ENCODE results near the gene LRRC10B.
A peak's percentile ranks its signal among the peaks of the same experiment; 100 is the strongest.

The LRRC10B gene

GRCh38 chr11:61539831-61540357 is 31.3 kb downstream of the LRRC10B start:
- TF ChIP-seq SIN3A (IDR thresholded peaks at IDR 0.05; ENCODE audit: borderline replicate concordance, insufficient read depth, low read length) (no peak), FOXP2 (optimal IDR thresholded peaks at IDR 0.05; ENCODE audit: borderline replicate concordance, extremely low read depth, extremely low read length, insufficient read depth) (no peak), REST (IDR thresholded peaks at IDR 0.05; ENCODE audit: insufficient read depth in 1 of 2, low read depth in 2 of 2, low read length in 2 of 2) (no peak), POLR2AphosphoS5 (IDR thresholded peaks at IDR 0.05; ENCODE audit: low read depth, low read length) (no peak), TAF1 (IDR thresholded peaks at IDR 0.05; ENCODE audit: borderline replicate concordance, insufficient read depth, low read length) (no peak)

- TF ChIP-seq REST (IDR thresholded peaks at IDR 0.05; ENCODE audit: insufficient read depth in 1 of 2, low read depth in 2 of 2, low read length in 2 of 2) (no peak), FOXP2 (optimal IDR thresholded peaks at IDR 0.05; ENCODE audit: borderline replicate concordance, extremely low read depth, extremely low read length, insufficient read depth) (no peak), TAF1 (IDR thresholded peaks at IDR 0.05; ENCODE audit: borderline replicate concordance, insufficient read depth, low read length) (no peak), POLR2AphosphoS5 (IDR thresholded peaks at IDR 0.05; ENCODE audit: low read depth, low read length) (no peak), SIN3A (IDR thresholded peaks at IDR 0.05; ENCODE audit: borderline replicate concordance, insufficient read depth, low read length) (no peak)
Observed at GRCh38 chr11:61540528-61540927, 32.0 kb downstream of the LRRC10B start.

GRCh38 chr11:61541598-61541997 is 33.0 kb downstream of the LRRC10B start:
- 0 out of 4 replicates have a peak, but pooled peaks of 1 of the 2 experiments have one; percentile 30 for TF ChIP-seq REST (IDR thresholded peaks at IDR 0.05; ENCODE audit: insufficient read depth in 1 of 2, low read depth in 2 of 2, low read length in 2 of 2)
- TF ChIP-seq SIN3A (IDR thresholded peaks at IDR 0.05; ENCODE audit: borderline replicate concordance, insufficient read depth, low read length) = no peak
- no peak for TF ChIP-seq FOXP2 (optimal IDR thresholded peaks at IDR 0.05; ENCODE audit: borderline replicate concordance, extremely low read depth, extremely low read length, insufficient read depth)
- TF ChIP-seq TAF1 (IDR thresholded peaks at IDR 0.05; ENCODE audit: borderline replicate concordance, insufficient read depth, low read length) = no peak
- peak; percentile 30; the same call in 1 of the 2 replicates for TF ChIP-seq POLR2AphosphoS5 (IDR thresholded peaks at IDR 0.05; ENCODE audit: low read depth, low read length)

GRCh38 chr11:61542024-61542461 is 33.5 kb downstream of the LRRC10B start:
- TF ChIP-seq REST (IDR thresholded peaks at IDR 0.05; ENCODE audit: insufficient read depth in 1 of 2, low read depth in 2 of 2, low read length in 2 of 2) = no peak
- no peak for TF ChIP-seq FOXP2 (optimal IDR thresholded peaks at IDR 0.05; ENCODE audit: borderline replicate concordance, extremely low read depth, extremely low read length, insufficient read depth)
- TF ChIP-seq SIN3A (IDR thresholded peaks at IDR 0.05; ENCODE audit: borderline replicate concordance, insufficient read depth, low read length) = no peak
- no peak for TF ChIP-seq TAF1 (IDR thresholded peaks at IDR 0.05; ENCODE audit: borderline replicate concordance, insufficient read depth, low read length)
- TF ChIP-seq POLR2AphosphoS5 (IDR thresholded peaks at IDR 0.05; ENCODE audit: low read depth, low read length) = no peak
